ENCODE data around the gene FAM171A2. TPM values are rescaled to one million over a fixed set of nuclear protein-coding genes. Genes with fewer than 3 reads are reported as not detected.

Gene FAM171A2
- total RNA-seq, 1 donor from 2014 or later = 18.1 TPM

DNA sequence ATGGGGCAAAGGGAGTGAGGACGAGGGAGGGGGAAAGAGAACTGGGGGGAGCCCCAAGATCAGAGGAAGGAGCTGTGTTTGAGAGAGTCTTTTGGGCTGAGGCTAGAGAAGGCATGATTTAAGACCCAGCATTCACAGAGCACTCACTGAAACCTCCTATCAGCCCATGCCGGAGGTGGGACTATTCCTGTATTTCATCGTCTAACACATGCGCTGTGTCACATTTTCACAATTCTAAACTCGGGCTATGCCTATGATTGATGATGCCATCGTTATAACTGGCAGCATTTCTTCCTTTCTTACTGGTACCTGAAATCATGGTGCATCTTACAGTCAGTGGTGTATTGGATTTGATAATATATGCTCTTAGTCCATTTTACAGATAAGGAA lies 3.5 kb downstream of the FAM171A2 start:
- Histone ChIP-seq H4K20me1 (ENCODE audit: low read depth) (peaks cover 78% of the 10 kb centered on the region), H3K79me2 (ENCODE audit: low read depth) (peaks cover 58% of the 10 kb centered on the region), H3K9ac (no peak overlapping the region), H3K36me3 (no peaks in the 10 kb centered on the region), H2AFZ (replicated peaks) (no peak overlapping the region), H3K4me3 (no peak overlapping the region), H3K4me1 (peaks cover 30% of the 10 kb centered on the region), H3F3A (ENCODE audit: low read depth) (peaks cover 37% of the 10 kb centered on the region), H3K27me3 (peaks cover 14% of the 10 kb centered on the region), H3K27ac (no peak overlapping the region), H3K9me3 (ENCODE audit: low read depth) (no peaks in the 10 kb centered on the region), H3K4me2 (peak overlapping the region; percentile 96)
- Mint-ChIP-seq H3K27me3 (ENCODE audit: insufficient read depth, low read depth) (peaks cover 11% of the 10 kb centered on the region), H3K9me3 (no peaks in the 10 kb centered on the region), H3K4me3 (peak overlapping the region; percentile 81), H3K4me1 (peaks cover 31% of the 10 kb centered on the region), H3K36me3 (peaks cover 4% of the 10 kb centered on the region), H3K27ac (no peak overlapping the region)
- TF ChIP-seq EZH2phosphoT487 (IDR thresholded peaks at IDR 0.05) (no peak), EZH2 (IDR thresholded peaks at IDR 0.05) (no peak)
- TF ChIP-seq, protein P1, sequence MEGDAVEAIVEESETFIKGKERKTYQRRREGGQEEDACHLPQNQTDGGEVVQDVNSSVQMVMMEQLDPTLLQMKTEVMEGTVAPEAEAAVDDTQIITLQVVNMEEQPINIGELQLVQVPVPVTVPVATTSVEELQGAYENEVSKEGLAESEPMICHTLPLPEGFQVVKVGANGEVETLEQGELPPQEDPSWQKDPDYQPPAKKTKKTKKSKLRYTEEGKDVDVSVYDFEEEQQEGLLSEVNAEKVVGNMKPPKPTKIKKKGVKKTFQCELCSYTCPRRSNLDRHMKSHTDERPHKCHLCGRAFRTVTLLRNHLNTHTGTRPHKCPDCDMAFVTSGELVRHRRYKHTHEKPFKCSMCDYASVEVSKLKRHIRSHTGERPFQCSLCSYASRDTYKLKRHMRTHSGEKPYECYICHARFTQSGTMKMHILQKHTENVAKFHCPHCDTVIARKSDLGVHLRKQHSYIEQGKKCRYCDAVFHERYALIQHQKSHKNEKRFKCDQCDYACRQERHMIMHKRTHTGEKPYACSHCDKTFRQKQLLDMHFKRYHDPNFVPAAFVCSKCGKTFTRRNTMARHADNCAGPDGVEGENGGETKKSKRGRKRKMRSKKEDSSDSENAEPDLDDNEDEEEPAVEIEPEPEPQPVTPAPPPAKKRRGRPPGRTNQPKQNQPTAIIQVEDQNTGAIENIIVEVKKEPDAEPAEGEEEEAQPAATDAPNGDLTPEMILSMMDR (IDR thresholded peaks at IDR 0.05) = no peak
- DNase-seq (ENCODE audit: low spot score) = no peak

DNA sequence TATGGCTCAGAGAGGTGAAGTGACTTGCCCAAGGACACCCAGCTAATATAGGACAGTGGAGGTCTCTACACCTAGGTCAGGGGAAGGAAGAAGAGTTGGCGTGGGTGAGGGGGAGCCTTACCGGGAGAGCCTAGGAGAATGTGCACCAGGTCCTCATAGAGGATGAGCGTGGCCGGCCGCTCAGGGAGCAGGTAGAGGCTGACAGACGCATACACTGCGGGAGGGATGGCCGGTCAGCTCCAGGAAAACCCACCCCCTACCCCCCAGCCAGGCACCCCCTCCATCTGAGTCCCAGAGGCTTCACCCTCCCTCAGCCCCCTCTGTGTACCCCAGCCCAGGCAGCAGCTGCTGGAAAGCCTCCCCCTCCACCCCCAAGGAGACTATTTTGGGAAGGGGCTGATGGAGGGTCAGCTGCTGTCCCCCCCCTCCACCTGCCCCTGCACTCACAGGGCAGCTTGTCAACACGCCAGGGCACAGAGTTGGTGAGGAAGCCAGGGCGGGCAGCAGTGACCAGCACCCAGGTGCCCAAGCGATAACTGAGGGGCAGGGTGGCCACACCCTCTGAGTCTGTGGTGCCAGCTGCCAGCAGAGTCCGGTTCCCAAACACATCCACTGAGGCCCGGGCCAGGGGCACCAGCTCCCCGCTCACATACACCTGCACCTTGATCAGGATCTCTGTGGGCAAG lies 4.1 kb downstream of the FAM171A2 start:
- Mint-ChIP-seq H3K4me3 (no peak overlapping the region), H3K4me1 (peaks cover 31% of the 10 kb centered on the region), H3K27ac (peak overlapping the region; percentile 81), H3K27me3 (ENCODE audit: insufficient read depth, low read depth) (peaks cover 7% of the 10 kb centered on the region), H3K36me3 (peaks cover 4% of the 10 kb centered on the region), H3K9me3 (no peaks in the 10 kb centered on the region)
- H3K9ac ChIP-seq = no peak overlapping the region
- H3K36me3 ChIP-seq = no peaks in the 10 kb centered on the region
- H2AFZ ChIP-seq (replicated peaks) = no peak overlapping the region
- H3K4me2 ChIP-seq = no peak overlapping the region
- no peaks in the 10 kb centered on the region for H3K9me3 ChIP-seq (ENCODE audit: low read depth)
- H4K20me1 ChIP-seq (ENCODE audit: low read depth) = peaks cover 83% of the 10 kb centered on the region
- peaks cover 37% of the 10 kb centered on the region for H3F3A ChIP-seq (ENCODE audit: low read depth)
- DNase-seq (ENCODE audit: low spot score) = no peak
- peaks cover 30% of the 10 kb centered on the region for H3K4me1 ChIP-seq
- peaks cover 58% of the 10 kb centered on the region for H3K79me2 ChIP-seq (ENCODE audit: low read depth)
- TF ChIP-seq EZH2phosphoT487 (IDR thresholded peaks at IDR 0.05) (no peak), EZH2 (IDR thresholded peaks at IDR 0.05) (no peak)
- TF ChIP-seq, protein P1 (IDR thresholded peaks at IDR 0.05) = no peak
- peaks cover 8% of the 10 kb centered on the region for H3K27me3 ChIP-seq
- H3K27ac ChIP-seq = no peak overlapping the region
- H3K4me3 ChIP-seq = no peak overlapping the region

DNA sequence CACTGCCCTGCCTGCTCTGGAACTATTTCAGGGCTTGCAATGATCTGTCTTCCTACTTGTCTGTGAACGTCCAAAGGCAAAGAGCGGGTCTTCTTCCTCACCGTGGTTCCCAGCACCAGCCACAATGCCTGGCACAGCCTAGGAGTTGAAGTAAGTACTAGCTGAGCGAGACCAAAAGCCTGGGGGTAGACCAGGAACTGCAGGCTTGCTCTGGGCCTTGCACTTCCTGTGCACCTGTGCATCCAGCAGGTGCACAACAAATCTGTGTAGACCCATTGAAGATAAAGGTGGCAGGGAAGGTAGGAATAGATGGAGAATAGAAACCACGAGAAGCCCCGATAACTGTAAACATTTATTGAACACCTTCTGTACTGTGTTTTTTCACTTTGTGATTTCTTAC lies 4.6 kb downstream of the FAM171A2 start:
- TF ChIP-seq EZH2phosphoT487 (IDR thresholded peaks at IDR 0.05) = no peak
- TF ChIP-seq EZH2 (IDR thresholded peaks at IDR 0.05) = no peak
- TF ChIP-seq, protein P1 (IDR thresholded peaks at IDR 0.05) = no peak
- peaks cover 83% of the 10 kb centered on the region for H4K20me1 ChIP-seq (ENCODE audit: low read depth)
- no peak overlapping the region for H2AFZ ChIP-seq (replicated peaks)
- peaks cover 37% of the 10 kb centered on the region for H3F3A ChIP-seq (ENCODE audit: low read depth)
- H3K79me2 ChIP-seq (ENCODE audit: low read depth) = peaks cover 58% of the 10 kb centered on the region
- Mint-ChIP-seq H3K9me3 (no peaks in the 10 kb centered on the region), H3K36me3 (peaks cover 4% of the 10 kb centered on the region), H3K27ac (peak overlapping the region; percentile 81), H3K4me1 (peaks cover 29% of the 10 kb centered on the region), H3K27me3 (ENCODE audit: insufficient read depth, low read depth) (peaks cover 7% of the 10 kb centered on the region), H3K4me3 (no peak overlapping the region)
- no peak overlapping the region for H3K4me3 ChIP-seq
- peaks cover 5% of the 10 kb centered on the region for H3K27me3 ChIP-seq
- DNase-seq (ENCODE audit: low spot score) = no peak
- H3K36me3 ChIP-seq = no peaks in the 10 kb centered on the region
- H3K9me3 ChIP-seq (ENCODE audit: low read depth) = no peaks in the 10 kb centered on the region
- peaks cover 30% of the 10 kb centered on the region for H3K4me1 ChIP-seq
- no peak overlapping the region for H3K9ac ChIP-seq
- no peak overlapping the region for H3K4me2 ChIP-seq
- H3K27ac ChIP-seq = no peak overlapping the region
